ENCODE measurements around the gene FHOD3. TPM values are rescaled to one million over a fixed set of nuclear protein-coding genes. Genes with fewer than 3 reads are reported as not detected.
A peak's percentile ranks its signal among the peaks of the same experiment; 100 is the strongest.

The FHOD3 gene
- total RNA-seq, 2 donors from 2014 or later: 66.0 to 114 TPM

- Histone ChIP-seq H3K27ac (no peak overlapping the region), H3K36me3 (no peaks in the 10 kb centered on the region), H3K4me3 (no peak overlapping the region), H3K27me3 (no peaks in the 10 kb centered on the region), H3K9me3 (no peaks in the 10 kb centered on the region), H3K4me1 (no peaks in the 10 kb centered on the region)
- peak; percentile 44 for DNase-seq (ENCODE audit: low spot score)
- no peak for TF ChIP-seq CTCF (IDR thresholded peaks at IDR 0.05)
Measured at GRCh38 chr18:36590621-36591580, 293.4 kb downstream of the FHOD3 start.

DNA sequence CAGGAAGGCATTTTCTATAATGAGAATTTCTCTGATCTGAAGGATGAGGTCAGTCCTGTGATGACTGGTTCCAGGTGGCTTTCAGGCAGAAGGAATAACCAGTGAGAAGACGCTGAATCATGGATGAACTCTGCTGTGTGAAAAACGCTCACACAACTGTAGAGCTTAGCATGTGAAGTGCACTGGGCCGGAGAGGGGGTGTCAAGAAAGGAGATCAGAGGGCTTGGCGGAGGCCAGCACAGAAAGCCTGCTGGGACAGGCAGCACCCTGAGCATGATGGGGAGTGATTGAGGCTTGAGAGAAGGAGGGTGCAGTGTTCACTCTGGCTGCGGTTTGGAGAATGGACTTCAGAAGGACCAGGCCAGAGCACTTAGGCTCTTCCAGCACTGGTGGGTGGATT lies 294.8 kb downstream of the FHOD3 start:
- H3K27me3 ChIP-seq: no peaks in the 10 kb centered on the region
- no peaks in the 10 kb centered on the region for H3K9me3 ChIP-seq
- peak; percentile 30 for DNase-seq (ENCODE audit: low spot score)
- no peak for TF ChIP-seq CTCF (IDR thresholded peaks at IDR 0.05)
- H3K36me3 ChIP-seq: no peaks in the 10 kb centered on the region
- H3K4me1 ChIP-seq: no peaks in the 10 kb centered on the region
- H3K27ac ChIP-seq: no peak overlapping the region
- H3K4me3 ChIP-seq: no peak overlapping the region

DNA sequence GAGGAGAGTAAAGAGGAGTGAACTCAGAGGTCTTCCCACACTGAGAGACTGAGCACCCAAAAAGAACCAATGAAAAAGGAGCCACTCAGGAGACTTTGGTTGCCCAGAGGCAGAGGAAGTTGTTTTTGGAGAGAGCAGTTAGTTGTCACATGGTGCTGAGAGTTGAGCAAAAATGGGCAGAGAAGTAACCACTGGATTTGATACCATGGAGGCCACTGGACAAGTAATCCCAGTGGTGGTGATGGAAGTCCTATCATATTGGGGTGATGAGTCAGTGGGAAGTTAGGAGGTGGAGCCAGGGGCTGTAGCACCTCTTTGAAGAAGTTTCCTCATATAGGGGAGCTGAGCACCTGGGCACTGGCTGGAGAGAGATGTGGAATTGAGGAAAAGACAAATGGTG lies 295.5 kb downstream of the FHOD3 start:
- Histone ChIP-seq H3K9me3 (no peaks in the 10 kb centered on the region), H3K4me1 (no peaks in the 10 kb centered on the region), H3K4me3 (no peak overlapping the region), H3K27ac (no peak overlapping the region), H3K27me3 (no peaks in the 10 kb centered on the region), H3K36me3 (no peaks in the 10 kb centered on the region)
- no peak for TF ChIP-seq CTCF (IDR thresholded peaks at IDR 0.05)
- DNase-seq (ENCODE audit: low spot score): peak; percentile 47

DNA sequence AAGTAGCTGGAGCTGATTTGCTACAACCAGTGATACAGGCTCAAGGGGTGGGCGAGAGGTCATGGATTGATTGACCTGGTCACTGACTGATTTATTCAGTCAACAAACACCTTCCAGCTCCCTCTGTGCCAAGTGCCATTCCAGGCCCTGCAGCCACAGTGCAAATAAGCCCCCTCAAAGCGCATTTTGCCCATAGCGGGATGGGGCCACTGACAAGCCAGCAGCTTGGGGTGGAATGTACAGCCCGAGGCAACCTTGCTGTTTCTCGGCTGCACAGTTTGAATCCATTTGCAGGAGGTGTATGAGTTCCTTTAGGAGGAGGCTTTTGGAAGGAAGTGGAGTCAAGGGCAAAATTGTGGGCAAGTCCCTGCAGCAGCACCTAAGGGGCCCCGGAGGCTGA lies 296.1 kb downstream of the FHOD3 start:
- DNase-seq (ENCODE audit: low spot score): peak; percentile 32
- no peaks in the 10 kb centered on the region for H3K36me3 ChIP-seq

GRCh38 chr18:36594621-36595020 lies 297.1 kb downstream of the FHOD3 start:
- Histone ChIP-seq H3K4me3 (no peak overlapping the region), H3K4me1 (no peaks in the 10 kb centered on the region), H3K36me3 (no peaks in the 10 kb centered on the region), H3K27me3 (no peaks in the 10 kb centered on the region), H3K27ac (no peak overlapping the region), H3K9me3 (no peaks in the 10 kb centered on the region)
- DNase-seq (ENCODE audit: low spot score): peak; percentile 34
- no peak for TF ChIP-seq CTCF (IDR thresholded peaks at IDR 0.05)

More for the DNA sequence above, 296.1 kb downstream of the FHOD3 start:
- no peaks in the 10 kb centered on the region for H3K4me1 ChIP-seq
- H3K9me3 ChIP-seq: no peaks in the 10 kb centered on the region
- no peak overlapping the region for H3K4me3 ChIP-seq
- no peaks in the 10 kb centered on the region for H3K27me3 ChIP-seq
- no peak overlapping the region for H3K27ac ChIP-seq
- TF ChIP-seq CTCF (IDR thresholded peaks at IDR 0.05): no peak

Measured in right atrium auricular region (tissue), 2 donors.